T-helper 17 cell (primary cell): ENCODE results near the gene TNFRSF1B. TPM values are rescaled to one million over a fixed set of nuclear protein-coding genes. Genes with fewer than 3 reads are reported as not detected.

Experiments used
- ATAC-seq: fragments of 150-1000 bp; cut with Tn5 transposase; 2 replicates; pipeline ENCODE4 v1.10.0; 2021; ENCODE audit warnings: mild to moderate bottlenecking, moderate library complexity
- DNase-seq, 3 donors: peaks; one replicate each; pipeline versions ENCODE4 v3.0.0 to v3.0.0-alpha.2; 2020 to 2021
- H3K9me3 ChIP-seq: one replicate; pipeline ENCODE4 v1.7.0; 2013; ENCODE audit warnings: low read length, mild to moderate bottlenecking; ENCODE audit not compliant: control insufficient read depth, poor library complexity, severe bottlenecking
- H3K27ac Mint-ChIP-seq: one replicate; pipeline ENCODE4 v1.8.0; 2022; ENCODE audit warnings: mild to moderate bottlenecking, moderate library complexity, mixed read lengths
- H3K27me3 Mint-ChIP-seq: one replicate; pipeline ENCODE4 v1.8.0; 2022; ENCODE audit warnings: mixed read lengths
- H3K36me3 Mint-ChIP-seq: one replicate; pipeline ENCODE4 v1.8.0; 2022; ENCODE audit warnings: low read depth, mixed read lengths
- H3K4me1 Mint-ChIP-seq: one replicate; pipeline ENCODE4 v1.8.0; 2022; ENCODE audit warnings: mild to moderate bottlenecking, mixed read lengths
- H3K4me3 Mint-ChIP-seq: one replicate; pipeline ENCODE4 v1.8.0; 2022; ENCODE audit warnings: mild to moderate bottlenecking, moderate library complexity, mixed read lengths
- total RNA-seq, 4 donors: library from RNA in 2 of 4; stranded (reverse) in 2 of 4; gene quantifications; one replicate each; pipeline ENCODE4 v1.2.3 and lab custom pipeline; 2022 to 2026

The TNFRSF1B gene
- total RNA-seq, 2 donors from 2014 or later: 127 to 132 TPM

- peak overlapping the region; percentile 98 for H3K27ac Mint-ChIP-seq
- H3K9me3 ChIP-seq: no peaks in the 10 kb centered on the region
- DNase-seq: no peak
- ATAC-seq: peak; percentile 60
- no peaks in the 10 kb centered on the region for H3K27me3 Mint-ChIP-seq
- peak overlapping the region; percentile 89 for H3K4me3 Mint-ChIP-seq
- peaks cover 68% of the 10 kb centered on the region for H3K4me1 Mint-ChIP-seq
- peaks cover 3% of the 10 kb centered on the region for H3K36me3 Mint-ChIP-seq
Observed at GRCh38 chr1:12157366-12158231, 9.2 kb upstream of the TNFRSF1B start.

DNA sequence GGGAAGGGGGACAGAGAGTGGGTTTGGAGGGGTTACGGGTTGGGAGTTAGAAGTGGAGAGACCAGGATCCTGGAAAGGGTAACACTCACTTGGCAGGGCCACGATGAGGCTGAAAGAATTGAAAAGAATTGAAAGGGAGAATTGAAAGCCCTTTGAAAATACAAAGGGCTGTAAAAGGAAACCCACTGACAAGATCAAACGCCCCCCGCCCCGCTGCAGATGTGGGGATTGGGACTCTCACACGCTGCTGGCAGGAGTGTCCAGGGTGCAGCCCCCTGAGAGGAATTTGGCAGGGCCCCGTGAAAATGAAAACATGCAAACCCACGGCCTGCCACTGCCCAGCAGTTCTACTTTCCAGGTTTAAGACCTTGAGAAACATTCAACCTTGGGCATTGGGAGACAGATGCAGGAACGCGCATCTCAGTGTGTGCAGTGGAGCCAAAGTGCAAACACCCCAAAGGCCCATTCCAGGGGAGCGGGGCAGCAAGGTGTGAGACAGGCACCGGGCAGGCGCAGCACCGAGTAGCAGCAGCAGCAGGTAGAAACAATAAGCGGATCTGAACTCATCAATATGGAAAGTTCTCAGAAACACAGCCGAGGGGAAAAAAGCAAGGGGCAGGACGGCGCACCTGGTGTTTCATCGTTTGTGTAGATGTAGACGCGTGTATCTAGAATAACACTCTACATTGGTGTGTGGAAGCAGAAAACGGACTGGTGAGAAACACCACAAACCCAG lies 8.3 kb upstream of the TNFRSF1B start:
- H3K4me1 Mint-ChIP-seq: peaks cover 67% of the 10 kb centered on the region
- no peaks in the 10 kb centered on the region for H3K27me3 Mint-ChIP-seq
- ATAC-seq (no peak), DNase-seq (no peak)
- no peaks in the 10 kb centered on the region for H3K9me3 ChIP-seq
- H3K36me3 Mint-ChIP-seq: peaks cover 3% of the 10 kb centered on the region
- H3K4me3 Mint-ChIP-seq: peak overlapping the region; percentile 89
- peak overlapping the region; percentile 98 for H3K27ac Mint-ChIP-seq

- DNase-seq (peak in 1 of 3 donors; percentile 48), ATAC-seq (peak; percentile 38)
- peak overlapping the region; percentile 62 for H3K4me3 Mint-ChIP-seq
- H3K9me3 ChIP-seq: no peaks in the 10 kb centered on the region
- H3K4me1 Mint-ChIP-seq: peaks cover 73% of the 10 kb centered on the region
- H3K27me3 Mint-ChIP-seq: no peaks in the 10 kb centered on the region
- peak overlapping the region; percentile 2 for H3K27ac Mint-ChIP-seq
- H3K36me3 Mint-ChIP-seq: peaks cover 3% of the 10 kb centered on the region
Observed at GRCh38 chr1:12159816-12160215, 7.0 kb upstream of the TNFRSF1B start.

DNA sequence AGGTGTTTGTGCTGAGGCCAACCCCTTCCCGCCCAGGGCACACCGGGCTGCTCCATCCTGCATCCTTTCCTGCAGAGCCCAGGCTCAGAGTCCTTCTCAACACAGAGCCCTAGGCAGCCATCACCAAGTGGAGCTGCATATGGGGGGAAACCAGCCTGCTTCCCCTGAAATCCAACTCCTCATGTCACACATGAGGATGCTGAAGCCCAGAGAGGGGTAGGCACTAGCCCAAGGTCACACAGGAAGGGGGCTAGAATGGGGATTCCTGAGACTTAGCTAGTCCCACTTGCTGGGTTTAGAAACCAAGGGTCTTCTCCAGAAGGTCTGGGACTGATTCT lies 5.5 kb upstream of the TNFRSF1B start:
- no peak for DNase-seq
- Mint-ChIP-seq H3K36me3 (no peaks in the 10 kb centered on the region), H3K27ac (peak overlapping the region; percentile 95), H3K4me1 (peaks cover 63% of the 10 kb centered on the region), H3K4me3 (peak overlapping the region; percentile 79), H3K27me3 (no peaks in the 10 kb centered on the region)
- no peaks in the 10 kb centered on the region for H3K9me3 ChIP-seq
- no peak for ATAC-seq

DNA sequence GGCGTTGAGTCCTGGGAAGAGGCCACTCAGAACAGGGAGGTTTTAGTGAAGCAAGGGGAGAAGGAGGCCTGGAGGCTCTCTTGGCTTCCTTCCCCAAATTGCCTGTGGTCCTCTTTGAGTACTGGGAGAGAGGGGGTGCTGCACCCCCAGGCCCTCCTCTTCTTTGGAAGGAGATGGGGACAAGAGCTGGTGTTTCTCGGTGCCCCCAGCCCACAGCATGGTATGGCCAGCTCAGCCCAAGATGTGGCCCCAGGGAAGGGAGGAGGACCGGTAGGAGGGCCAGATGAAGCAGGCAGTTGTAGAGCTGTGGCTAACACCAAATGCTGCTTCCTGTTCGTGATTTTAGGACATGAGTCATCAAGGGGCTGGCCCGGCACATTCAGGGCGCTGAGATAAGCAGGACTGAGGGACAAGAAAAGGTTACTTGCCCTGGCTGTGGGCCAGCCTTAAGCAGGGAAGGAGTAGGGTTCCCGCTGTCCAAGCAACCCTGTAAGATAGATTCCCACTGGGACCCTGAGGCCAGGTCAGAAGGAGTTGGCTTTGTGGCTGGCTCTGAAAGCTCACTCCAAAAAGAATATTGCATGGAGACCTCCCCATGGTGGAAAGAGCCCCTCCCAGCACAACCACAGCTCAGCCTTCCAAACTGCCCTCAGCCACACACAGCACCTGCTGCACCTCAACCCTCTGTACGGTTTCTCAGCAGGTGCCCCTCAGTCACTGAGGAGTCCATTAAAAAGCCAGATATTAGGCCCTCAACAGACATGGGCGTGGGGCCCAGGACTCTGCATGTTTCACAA lies 4.9 kb upstream of the TNFRSF1B start:
- Mint-ChIP-seq H3K27ac (peak overlapping the region; percentile 95), H3K4me1 (peaks cover 66% of the 10 kb centered on the region), H3K4me3 (peak overlapping the region; percentile 79), H3K27me3 (no peaks in the 10 kb centered on the region), H3K36me3 (no peaks in the 10 kb centered on the region)
- no peaks in the 10 kb centered on the region for H3K9me3 ChIP-seq
- ATAC-seq (peak; percentile 85), DNase-seq (peak; percentile 50 to 69 (median 52))

- no peaks in the 10 kb centered on the region for H3K27me3 Mint-ChIP-seq
- DNase-seq (no peak), ATAC-seq (no peak)
- H3K9me3 ChIP-seq: no peaks in the 10 kb centered on the region
- peak overlapping the region; percentile 79 for H3K4me3 Mint-ChIP-seq
- H3K4me1 Mint-ChIP-seq: peaks cover 61% of the 10 kb centered on the region
- peaks cover 2% of the 10 kb centered on the region for H3K36me3 Mint-ChIP-seq
- peak overlapping the region; percentile 95 for H3K27ac Mint-ChIP-seq
Observed at GRCh38 chr1:12162459-12163137, 4.2 kb upstream of the TNFRSF1B start.

- Mint-ChIP-seq H3K36me3 (peaks cover 4% of the 10 kb centered on the region), H3K4me3 (peak overlapping the region; percentile 66), H3K4me1 (peaks cover 61% of the 10 kb centered on the region), H3K27ac (peak overlapping the region; percentile 95), H3K27me3 (no peaks in the 10 kb centered on the region)
- DNase-seq (no peak), ATAC-seq (no peak)
- no peaks in the 10 kb centered on the region for H3K9me3 ChIP-seq
Observed at GRCh38 chr1:12163210-12163609, 3.6 kb upstream of the TNFRSF1B start.

DNA sequence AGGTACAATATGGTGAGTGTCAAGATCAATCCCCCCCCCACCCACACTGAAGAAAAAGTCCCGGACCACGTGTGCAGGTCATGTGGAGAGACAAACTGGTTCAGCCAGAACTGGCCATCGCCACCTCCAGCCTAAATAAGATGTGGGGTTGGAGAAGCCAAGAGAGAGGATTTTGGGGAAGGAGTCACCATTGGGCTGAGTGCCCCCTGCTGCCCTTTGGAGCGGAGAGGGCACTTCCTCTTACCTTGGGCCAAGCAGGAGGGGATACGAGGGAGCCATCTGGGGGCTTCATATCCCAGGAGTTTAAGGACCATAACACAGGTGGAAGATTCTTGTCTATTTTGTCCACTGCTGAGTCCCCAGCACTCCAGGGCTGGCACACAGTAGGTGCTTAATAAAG lies 2.6 kb upstream of the TNFRSF1B start:
- no peak overlapping the region for H3K4me3 Mint-ChIP-seq
- H3K36me3 Mint-ChIP-seq: peaks cover 9% of the 10 kb centered on the region
- peak overlapping the region; percentile 95 for H3K27ac Mint-ChIP-seq
- peaks cover 61% of the 10 kb centered on the region for H3K4me1 Mint-ChIP-seq
- ATAC-seq (no peak), DNase-seq (no peak)
- no peaks in the 10 kb centered on the region for H3K9me3 ChIP-seq
- no peaks in the 10 kb centered on the region for H3K27me3 Mint-ChIP-seq

GRCh38 chr1:12165342-12165741 lies 1.4 kb upstream of the TNFRSF1B start:
- no peak overlapping the region for H3K4me3 Mint-ChIP-seq
- DNase-seq (no peak), ATAC-seq (no peak)
- peaks cover 66% of the 10 kb centered on the region for H3K4me1 Mint-ChIP-seq
- no peaks in the 10 kb centered on the region for H3K27me3 Mint-ChIP-seq
- H3K27ac Mint-ChIP-seq: no peak overlapping the region
- H3K36me3 Mint-ChIP-seq: peaks cover 9% of the 10 kb centered on the region
- no peaks in the 10 kb centered on the region for H3K9me3 ChIP-seq

GRCh38 chr1:12167493-12168429 lies 970 bp downstream of the TNFRSF1B start:
- no peaks in the 10 kb centered on the region for H3K27me3 Mint-ChIP-seq
- H3K4me1 Mint-ChIP-seq: peaks cover 65% of the 10 kb centered on the region
- peak overlapping the region; percentile 100 for H3K27ac Mint-ChIP-seq
- no peaks in the 10 kb centered on the region for H3K9me3 ChIP-seq
- peak overlapping the region; percentile 100 for H3K4me3 Mint-ChIP-seq
- DNase-seq: no peak
- peaks cover 12% of the 10 kb centered on the region for H3K36me3 Mint-ChIP-seq
- ATAC-seq: peak; percentile 32

GRCh38 chr1:12168451-12169160 lies 1.8 kb downstream of the TNFRSF1B start:
- H3K4me3 Mint-ChIP-seq: peak overlapping the region; percentile 100
- peaks cover 13% of the 10 kb centered on the region for H3K36me3 Mint-ChIP-seq
- peak overlapping the region; percentile 100 for H3K27ac Mint-ChIP-seq
- peaks cover 67% of the 10 kb centered on the region for H3K4me1 Mint-ChIP-seq
- DNase-seq (no peak), ATAC-seq (no peak)
- no peaks in the 10 kb centered on the region for H3K27me3 Mint-ChIP-seq
- H3K9me3 ChIP-seq: no peaks in the 10 kb centered on the region
